DOHH2 (cell line): ENCODE results near the gene FANCG.

Source experiments
- H3F3A ChIP-seq: fragments of 200-600 bp; sonication (generic), shearing (Covaris generic); 2 replicates; pipeline ENCODE4 v1.6.0; 2016; ENCODE audit warnings: antibody characterized with exemption, mild to moderate bottlenecking; ENCODE audit not compliant: control insufficient read depth, insufficient read depth
- H3K27ac ChIP-seq: fragments of 200-600 bp; sonication (generic); 2 replicates; pipeline ENCODE4 v1.5.1; 2014; ENCODE audit warnings: low read depth, mild to moderate bottlenecking, low read length, moderate library complexity
- H3K27me3 ChIP-seq: fragments of 200-600 bp; sonication (generic); 2 replicates; pipeline ENCODE4 v1.6.1; 2014; ENCODE audit warnings: mild to moderate bottlenecking, low read length, mixed read lengths; ENCODE audit not compliant: control insufficient read depth
- H3K36me3 ChIP-seq: fragments of 200-600 bp; sonication (generic); 2 replicates; pipeline ENCODE4 v1.6.1; 2014; ENCODE audit warnings: mild to moderate bottlenecking, low read length, moderate library complexity, mixed read lengths; ENCODE audit not compliant: control insufficient read depth
- H3K4me1 ChIP-seq: fragments of 200-600 bp; sonication (generic); 2 replicates; pipeline ENCODE4 v1.6.1; 2014; ENCODE audit warnings: mild to moderate bottlenecking, low read length, mixed read lengths; ENCODE audit not compliant: control insufficient read depth
- H3K4me2 ChIP-seq: fragments of 200-600 bp; sonication (generic); 2 replicates; pipeline ENCODE4 v1.6.0; 2014; ENCODE audit warnings: mild to moderate bottlenecking, low read length, moderate library complexity
- H3K4me3 ChIP-seq: fragments of 200-600 bp; sonication (generic); 2 replicates; pipeline ENCODE4 v1.5.1; 2014; ENCODE audit warnings: mild to moderate bottlenecking, low read length, mixed read lengths
- H3K79me2 ChIP-seq: fragments of 200-600 bp; sonication (generic); 2 replicates; pipeline ENCODE4 v1.6.1; 2014; ENCODE audit warnings: mild to moderate bottlenecking, low read length, mixed read lengths; ENCODE audit not compliant: control insufficient read depth
- H3K9me2 ChIP-seq: fragments of 200-600 bp; sonication (generic); replicated peaks from 2 replicates; pipeline ENCODE4 v1.6.1; 2014; ENCODE audit warnings: mild to moderate bottlenecking, low read length, mixed read lengths; ENCODE audit not compliant: control insufficient read depth
- H3K9me3 ChIP-seq: fragments of 200-600 bp; sonication (generic); 2 replicates; pipeline ENCODE4 v1.6.1; 2014; ENCODE audit warnings: antibody characterized with exemption, low read length, mixed read lengths; ENCODE audit not compliant: control insufficient read depth, insufficient read depth
- H4K20me1 ChIP-seq: fragments of 200-600 bp; sonication (generic); 2 replicates; pipeline ENCODE4 v1.6.0; 2014; ENCODE audit warnings: low read depth, mild to moderate bottlenecking, antibody characterized with exemption, low read length, moderate library complexity; ENCODE audit not compliant: control insufficient read depth, insufficient read depth
- EZH2phosphoT487 ChIP-seq: fragments of 200-600 bp; sonication (generic); IDR thresholded peaks from 2 replicates; pipeline ENCODE4 v1.6.1; 2017; ENCODE audit warnings: borderline replicate concordance, mild to moderate bottlenecking, antibody characterized with exemption, low read length, moderate library complexity, mixed read lengths
- TF ChIP-seq, protein P1 (sequence below): fragments of 200-600 bp; sonication (generic); IDR thresholded peaks from one replicate; pipeline ENCODE4 v1.5.1; 2014; ENCODE audit warnings: antibody characterized with exemption, mild to moderate bottlenecking, low read depth, low read length; ENCODE audit not compliant: poor library complexity, severe bottlenecking

The FANCG gene

DNA sequence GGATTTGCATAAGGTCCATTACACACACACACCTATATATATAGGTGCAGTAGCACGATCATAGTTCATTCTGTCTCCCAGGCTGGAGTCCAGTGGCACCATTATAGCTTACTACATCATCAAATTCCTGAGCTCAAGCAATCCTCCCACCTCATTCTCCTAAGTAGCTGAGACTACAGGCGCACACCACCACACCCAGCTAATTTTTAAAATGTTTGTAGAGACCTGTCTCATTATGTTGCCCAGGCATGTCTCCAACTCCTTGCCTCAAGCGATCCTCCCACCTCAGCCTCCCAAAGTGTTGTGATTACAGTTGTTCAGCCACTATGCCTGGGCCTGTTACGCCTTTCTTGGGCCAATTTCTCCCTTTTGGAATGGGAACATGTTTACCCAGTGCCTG lies 50.5 kb downstream of the FANCG start:
- peaks cover 10% of the 10 kb centered on the region for H3K4me1 ChIP-seq

DNA sequence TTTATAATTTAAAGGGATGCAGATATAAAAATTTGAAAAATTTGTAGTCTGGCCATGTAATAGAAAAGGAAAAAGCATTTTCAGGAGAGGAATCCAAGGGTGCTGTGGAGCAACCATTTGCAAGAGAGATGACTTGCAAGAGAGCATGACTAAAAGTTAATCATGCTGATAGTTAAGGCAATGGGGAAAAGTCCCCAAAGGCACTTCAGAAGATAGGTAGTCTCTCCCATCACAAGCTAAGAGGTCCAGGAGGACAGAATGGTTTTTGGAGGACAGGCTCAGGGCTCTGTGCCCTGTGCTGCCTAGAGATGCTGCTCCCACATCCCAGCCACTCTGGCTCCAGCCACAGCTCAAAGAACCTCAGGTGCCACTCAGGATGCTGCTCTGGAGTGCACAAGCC lies 51.4 kb downstream of the FANCG start:
- TF ChIP-seq, protein P1, sequence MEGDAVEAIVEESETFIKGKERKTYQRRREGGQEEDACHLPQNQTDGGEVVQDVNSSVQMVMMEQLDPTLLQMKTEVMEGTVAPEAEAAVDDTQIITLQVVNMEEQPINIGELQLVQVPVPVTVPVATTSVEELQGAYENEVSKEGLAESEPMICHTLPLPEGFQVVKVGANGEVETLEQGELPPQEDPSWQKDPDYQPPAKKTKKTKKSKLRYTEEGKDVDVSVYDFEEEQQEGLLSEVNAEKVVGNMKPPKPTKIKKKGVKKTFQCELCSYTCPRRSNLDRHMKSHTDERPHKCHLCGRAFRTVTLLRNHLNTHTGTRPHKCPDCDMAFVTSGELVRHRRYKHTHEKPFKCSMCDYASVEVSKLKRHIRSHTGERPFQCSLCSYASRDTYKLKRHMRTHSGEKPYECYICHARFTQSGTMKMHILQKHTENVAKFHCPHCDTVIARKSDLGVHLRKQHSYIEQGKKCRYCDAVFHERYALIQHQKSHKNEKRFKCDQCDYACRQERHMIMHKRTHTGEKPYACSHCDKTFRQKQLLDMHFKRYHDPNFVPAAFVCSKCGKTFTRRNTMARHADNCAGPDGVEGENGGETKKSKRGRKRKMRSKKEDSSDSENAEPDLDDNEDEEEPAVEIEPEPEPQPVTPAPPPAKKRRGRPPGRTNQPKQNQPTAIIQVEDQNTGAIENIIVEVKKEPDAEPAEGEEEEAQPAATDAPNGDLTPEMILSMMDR: no peak
- TF ChIP-seq EZH2phosphoT487: no peak
- no peaks in the 10 kb centered on the region for H3K79me2 ChIP-seq
- H3K36me3 ChIP-seq: no peaks in the 10 kb centered on the region
- no peak overlapping the region for H3K4me2 ChIP-seq
- H3K9me3 ChIP-seq: no peaks in the 10 kb centered on the region
- no peaks in the 10 kb centered on the region for H3K9me2 ChIP-seq
- H3K27me3 ChIP-seq: no peaks in the 10 kb centered on the region
- no peaks in the 10 kb centered on the region for H4K20me1 ChIP-seq
- no peaks in the 10 kb centered on the region for H3F3A ChIP-seq
- H3K27ac ChIP-seq: no peak overlapping the region
- H3K4me1 ChIP-seq: peaks cover 10% of the 10 kb centered on the region
- no peak overlapping the region for H3K4me3 ChIP-seq

More for the DNA sequence above, 50.5 kb downstream of the FANCG start:
- Histone ChIP-seq H3K9me3 (no peaks in the 10 kb centered on the region), H3K4me2 (no peak overlapping the region), H3K36me3 (no peaks in the 10 kb centered on the region), H3K27me3 (no peaks in the 10 kb centered on the region), H3K4me3 (no peak overlapping the region), H3K27ac (no peak overlapping the region), H4K20me1 (no peaks in the 10 kb centered on the region), H3F3A (no peaks in the 10 kb centered on the region), H3K9me2 (no peaks in the 10 kb centered on the region), H3K79me2 (no peaks in the 10 kb centered on the region)
- TF ChIP-seq EZH2phosphoT487: no peak
- TF ChIP-seq, protein P1: no peak

DNA sequence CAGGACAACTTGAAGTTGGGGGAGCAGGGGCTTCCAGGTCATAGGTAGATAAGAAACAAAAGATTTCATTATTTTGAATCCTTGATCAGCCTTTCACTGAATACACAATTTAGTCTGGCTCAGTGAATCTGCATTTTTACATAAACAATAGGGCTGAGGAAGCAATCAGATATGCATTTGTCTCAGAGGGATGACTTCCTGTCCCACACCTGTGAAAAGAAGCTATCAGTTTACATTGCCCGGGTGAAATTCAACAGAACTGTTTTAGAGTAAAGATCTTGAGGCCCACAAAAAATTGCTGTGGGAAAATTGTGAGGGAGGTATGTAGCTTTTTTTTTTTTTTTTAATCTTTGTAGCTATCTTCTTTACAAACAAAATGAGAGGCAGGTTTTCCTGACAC lies 51.9 kb downstream of the FANCG start:
- H3K27me3 ChIP-seq: no peaks in the 10 kb centered on the region
- H3K9me3 ChIP-seq: no peaks in the 10 kb centered on the region
- H3K4me1 ChIP-seq: peaks cover 10% of the 10 kb centered on the region
- no peaks in the 10 kb centered on the region for H4K20me1 ChIP-seq
- H3K4me3 ChIP-seq: no peak overlapping the region
- no peak for TF ChIP-seq EZH2phosphoT487
- TF ChIP-seq, protein P1: no peak
- H3F3A ChIP-seq: no peaks in the 10 kb centered on the region
- no peak overlapping the region for H3K27ac ChIP-seq
- no peaks in the 10 kb centered on the region for H3K36me3 ChIP-seq
- H3K79me2 ChIP-seq: no peaks in the 10 kb centered on the region
- H3K4me2 ChIP-seq: no peak overlapping the region
- H3K9me2 ChIP-seq: no peaks in the 10 kb centered on the region

DNA sequence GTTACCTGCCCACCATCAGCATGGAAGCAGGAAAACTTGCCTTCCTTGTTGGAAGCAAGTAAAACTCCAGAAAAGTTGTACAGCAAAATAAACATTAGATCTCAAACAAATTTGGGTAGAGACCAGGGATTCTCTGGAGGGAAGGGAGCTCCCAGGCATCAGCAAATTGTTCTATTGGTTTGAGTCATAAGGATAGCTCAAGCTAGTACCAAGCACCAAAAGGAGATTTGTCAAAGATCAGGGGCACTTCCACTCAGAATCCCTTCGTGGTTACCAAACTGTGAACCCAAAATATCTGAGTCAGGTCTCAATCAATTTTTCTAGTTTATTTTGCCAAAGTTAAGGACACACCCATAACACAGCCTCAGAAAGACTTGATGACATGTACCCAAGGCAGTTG lies 52.4 kb downstream of the FANCG start:
- H3K79me2 ChIP-seq: no peaks in the 10 kb centered on the region
- no peak for TF ChIP-seq EZH2phosphoT487
- TF ChIP-seq, protein P1: no peak
- no peaks in the 10 kb centered on the region for H3K9me2 ChIP-seq
- H3K27me3 ChIP-seq: no peaks in the 10 kb centered on the region
- H3K9me3 ChIP-seq: no peaks in the 10 kb centered on the region
- no peaks in the 10 kb centered on the region for H3K36me3 ChIP-seq
- no peaks in the 10 kb centered on the region for H4K20me1 ChIP-seq
- H3K4me3 ChIP-seq: no peak overlapping the region
- H3K4me1 ChIP-seq: peaks cover 10% of the 10 kb centered on the region
- H3K4me2 ChIP-seq: no peak overlapping the region
- no peak overlapping the region for H3K27ac ChIP-seq
- no peaks in the 10 kb centered on the region for H3F3A ChIP-seq
